Skeletal muscle tissue (tissue), 4 donors: Measurements from ENCODE around the gene REV1. TPM values are rescaled to one million over a fixed set of nuclear protein-coding genes. Genes with fewer than 3 reads are reported as not detected.

ENCODE experiments used
- H3K27ac ChIP-seq: one replicate; pipeline ENCODE4 v1.7.0; 2013; ENCODE audit warnings: mild to moderate bottlenecking, low read depth, low read length, inconsistent platforms
- H3K27me3 ChIP-seq, 3 donors: one replicate each; pipeline ENCODE4 v1.7.0; 2013; ENCODE audit warnings: low read length in 3 of 3; ENCODE audit not compliant: control insufficient read depth in 3 of 3, insufficient read depth in 3 of 3
- H3K36me3 ChIP-seq, 3 donors: one replicate each; pipeline ENCODE4 v1.7.0; 2013; ENCODE audit warnings: low read length in 3 of 3; ENCODE audit not compliant: control insufficient read depth in 3 of 3, insufficient read depth in 3 of 3
- H3K4me1 ChIP-seq, 3 donors: one replicate each; pipeline ENCODE4 v1.7.0; 2013; ENCODE audit warnings: low read length in 3 of 3, mild to moderate bottlenecking in 3 of 3; ENCODE audit not compliant: control insufficient read depth in 3 of 3, insufficient read depth in 3 of 3
- H3K4me3 ChIP-seq, 3 donors: one replicate each; pipeline ENCODE4 v1.7.0; 2013; ENCODE audit warnings: low read length in 3 of 3
- H3K9ac ChIP-seq, 3 donors: one replicate each; pipeline ENCODE4 v1.7.0; 2013; ENCODE audit warnings: low read length in 3 of 3, mild to moderate bottlenecking in 3 of 3, moderate library complexity in 2 of 3, low read depth in 1 of 3
- H3K9me3 ChIP-seq, 3 donors: one replicate each; pipeline ENCODE4 v1.7.0; 2013; ENCODE audit warnings: low read length in 3 of 3; ENCODE audit not compliant: control insufficient read depth in 3 of 3
- total RNA-seq: library from RNA; depleted of rRNA; stranded (reverse); fragments of >200 nt; gene quantifications from one replicate; pipeline ENCODE4 v1.2.3, GENCODE V29; 2014
- donor health status: Osteomylitis.

REV1 gene
- total RNA-seq, 1 donor from 2014 or later = 59.0 TPM

DNA sequence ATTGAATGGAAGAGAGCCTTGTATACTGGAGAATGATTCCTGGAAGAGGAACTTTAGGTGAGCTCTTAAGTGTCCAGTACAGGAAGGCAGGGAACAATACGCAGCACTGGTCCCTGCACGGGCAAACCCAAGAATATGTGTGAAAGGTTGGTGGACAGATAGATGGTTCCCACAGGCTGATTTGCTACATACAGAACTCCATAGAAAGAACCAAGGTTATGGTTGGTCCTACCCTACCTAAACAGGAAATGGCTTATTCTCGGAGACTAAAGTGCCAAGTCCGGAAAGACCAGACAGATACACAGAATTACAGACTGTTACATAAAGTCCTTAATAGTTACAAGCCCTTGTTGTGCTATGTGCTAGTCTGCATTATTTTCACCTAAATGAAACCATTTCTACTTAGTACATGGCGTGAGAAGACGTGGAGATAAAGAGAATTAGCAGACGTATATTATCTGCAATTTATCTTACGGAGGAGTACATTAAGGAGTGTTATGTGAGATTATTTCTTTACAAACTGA is 1.2 kb downstream of the REV1 start:
- Histone ChIP-seq H3K36me3 (no peaks in the 10 kb centered on the region), H3K4me3 (peak overlapping the region; percentile 85 to 94 (median 88)), H3K27me3 (no peaks in the 10 kb centered on the region), H3K9me3 (no peaks in the 10 kb centered on the region), H3K27ac (peak overlapping the region; percentile 87), H3K4me1 (peaks cover 23 to 35% (median 25%) of the 10 kb centered on the region in 3 donors), H3K9ac (peak overlapping the region; percentile 82 to 93 (median 90))

DNA sequence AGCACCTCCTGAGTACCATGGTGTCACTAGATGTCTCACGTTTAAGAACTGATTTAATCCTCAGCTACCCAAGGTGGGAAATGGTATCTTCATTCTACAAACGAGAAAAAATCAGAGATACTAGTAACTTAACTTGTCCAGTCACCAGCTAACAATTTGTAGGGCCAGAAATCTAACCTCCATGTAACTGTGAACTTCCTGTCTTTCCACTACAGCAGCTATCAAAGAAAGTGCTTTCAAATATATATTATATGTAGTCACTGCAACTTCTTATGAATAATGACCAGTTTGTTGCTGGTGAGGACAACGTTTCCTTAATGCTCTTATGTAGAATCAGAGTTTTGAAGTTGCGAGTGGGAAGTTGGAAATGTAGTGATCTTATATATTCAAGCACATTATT is 1.9 kb downstream of the REV1 start:
- Histone ChIP-seq H3K4me3 (no peak overlapping the region), H3K36me3 (no peaks in the 10 kb centered on the region), H3K4me1 (peaks cover 23 to 38% (median 25%) of the 10 kb centered on the region in 3 donors), H3K9ac (no peak overlapping the region), H3K27ac (no peak overlapping the region), H3K9me3 (no peaks in the 10 kb centered on the region), H3K27me3 (no peaks in the 10 kb centered on the region)

DNA sequence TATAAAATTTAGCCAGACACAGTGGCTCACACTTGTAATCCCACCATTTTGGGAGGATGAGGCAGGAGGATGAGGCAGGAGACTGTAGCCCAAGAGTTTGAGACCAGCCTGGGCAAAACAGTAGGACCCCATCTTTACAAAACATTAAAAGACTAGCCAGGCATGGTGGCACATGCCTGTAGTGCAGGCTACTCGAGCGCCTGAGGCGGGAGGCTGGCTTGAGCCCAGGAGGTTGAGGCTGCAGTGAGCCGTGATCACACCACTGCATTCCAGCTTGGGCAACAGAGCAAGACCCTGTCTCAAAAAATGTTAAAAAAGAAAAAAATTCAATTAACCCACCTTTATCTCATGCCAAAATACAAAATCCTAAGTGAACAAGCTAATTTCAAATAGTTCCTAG is 4.0 kb downstream of the REV1 start:
- no peaks in the 10 kb centered on the region for H3K36me3 ChIP-seq
- no peaks in the 10 kb centered on the region for H3K9me3 ChIP-seq
- H3K27ac ChIP-seq = no peak overlapping the region
- H3K9ac ChIP-seq = no peak overlapping the region
- H3K4me3 ChIP-seq = no peak overlapping the region
- H3K4me1 ChIP-seq = peaks cover 27 to 43% (median 35%) of the 10 kb centered on the region in 3 donors
- no peaks in the 10 kb centered on the region for H3K27me3 ChIP-seq

DNA sequence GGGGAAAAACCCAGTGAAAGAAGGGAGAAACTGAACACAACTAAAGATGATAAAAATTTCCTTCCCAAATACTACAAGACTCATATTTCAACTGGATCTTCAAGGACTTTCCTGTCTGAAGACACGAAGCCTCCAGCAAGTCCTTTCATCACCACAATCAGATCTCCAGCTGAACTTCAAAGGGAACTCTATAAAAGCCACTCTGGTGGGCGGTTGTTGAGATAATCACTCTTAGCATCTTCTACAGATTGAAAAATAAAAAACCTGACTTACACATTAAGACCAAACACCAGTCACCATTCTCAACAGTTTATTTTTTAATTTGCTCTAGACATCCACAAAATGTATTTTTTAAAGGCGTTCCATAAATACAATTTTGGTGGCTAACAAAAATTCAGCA is 4.4 kb downstream of the REV1 start:
- peaks cover 23 to 39% (median 39%) of the 10 kb centered on the region in 3 donors for H3K4me1 ChIP-seq
- H3K9ac ChIP-seq = no peak overlapping the region
- H3K36me3 ChIP-seq = no peaks in the 10 kb centered on the region
- no peaks in the 10 kb centered on the region for H3K9me3 ChIP-seq
- H3K27ac ChIP-seq = no peak overlapping the region
- no peaks in the 10 kb centered on the region for H3K27me3 ChIP-seq
- H3K4me3 ChIP-seq = no peak overlapping the region

DNA sequence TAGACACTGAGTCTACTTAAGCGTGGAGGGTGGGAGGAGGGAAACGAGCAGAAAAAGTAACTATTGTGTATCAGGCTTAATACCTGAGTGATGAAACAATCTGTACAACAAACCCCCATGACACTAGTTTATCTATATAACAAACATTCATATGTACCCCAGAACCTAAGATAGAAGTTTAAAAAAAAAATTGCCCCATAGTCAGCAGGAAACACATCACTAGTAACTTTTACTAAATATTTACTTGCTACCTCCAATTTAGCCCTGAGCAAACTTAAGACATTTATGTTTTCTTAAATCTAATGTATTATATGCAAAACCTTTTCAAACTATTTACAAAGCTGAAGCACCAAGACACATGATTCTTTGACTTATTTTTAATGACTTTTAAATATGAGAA is 5.6 kb downstream of the REV1 start:
- Histone ChIP-seq H3K27ac (no peak overlapping the region), H3K9ac (no peak overlapping the region), H3K36me3 (no peaks in the 10 kb centered on the region), H3K4me3 (no peak overlapping the region), H3K9me3 (no peaks in the 10 kb centered on the region), H3K4me1 (peaks cover 31 to 44% (median 42%) of the 10 kb centered on the region in 3 donors), H3K27me3 (no peaks in the 10 kb centered on the region)

GRCh38 chr2:99481941-99482340 is 7.9 kb downstream of the REV1 start:
- Histone ChIP-seq H3K9me3 (no peaks in the 10 kb centered on the region), H3K4me1 (peaks cover 23 to 42% (median 35%) of the 10 kb centered on the region in 3 donors), H3K9ac (no peak overlapping the region), H3K27ac (no peak overlapping the region), H3K27me3 (no peaks in the 10 kb centered on the region), H3K4me3 (no peak overlapping the region), H3K36me3 (no peaks in the 10 kb centered on the region)

DNA sequence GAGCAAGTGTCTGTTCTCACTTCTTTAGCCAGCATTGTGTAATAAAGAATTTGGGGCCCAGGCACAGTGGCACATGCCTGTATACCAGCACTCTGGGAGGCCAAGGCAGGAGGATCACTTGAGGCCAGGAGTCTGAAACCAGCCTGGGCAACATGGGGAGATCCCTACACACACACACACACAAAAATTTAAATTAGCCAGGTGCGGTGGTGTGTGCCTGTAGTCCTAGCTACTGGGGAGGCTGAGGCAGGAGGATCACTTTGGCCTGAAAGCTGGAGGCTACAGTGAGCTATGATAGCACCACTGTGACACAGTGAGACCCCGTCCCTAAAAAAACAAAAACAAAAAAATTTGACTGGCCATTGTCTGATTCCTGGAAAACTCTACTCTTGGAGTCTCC is 8.3 kb downstream of the REV1 start:
- Histone ChIP-seq H3K27me3 (no peaks in the 10 kb centered on the region), H3K4me1 (peaks cover 18 to 42% (median 31%) of the 10 kb centered on the region in 3 donors), H3K27ac (no peak overlapping the region), H3K4me3 (no peak overlapping the region), H3K9ac (no peak overlapping the region), H3K36me3 (no peaks in the 10 kb centered on the region), H3K9me3 (no peaks in the 10 kb centered on the region)

DNA sequence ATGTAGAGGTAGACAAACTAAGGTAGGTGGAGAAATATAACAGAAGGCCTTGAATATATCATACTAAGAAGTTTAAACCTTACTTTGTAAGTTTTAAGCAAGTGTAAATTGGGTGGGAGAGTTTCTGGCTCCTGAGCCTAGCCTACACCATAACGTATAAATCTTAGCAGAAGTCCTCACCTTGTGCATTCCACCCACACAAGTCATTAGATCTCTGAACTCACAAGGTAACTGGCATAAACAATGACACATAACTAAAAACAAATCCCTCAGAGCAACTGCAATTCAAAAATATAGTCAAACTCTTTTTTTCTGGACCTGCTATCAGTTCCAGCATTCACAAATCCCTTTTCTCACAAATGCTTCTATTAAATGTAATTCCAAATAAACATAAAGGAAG is 9.4 kb downstream of the REV1 start:
- H3K36me3 ChIP-seq = no peaks in the 10 kb centered on the region
- H3K9ac ChIP-seq = no peak overlapping the region
- H3K4me3 ChIP-seq = no peak overlapping the region
- no peaks in the 10 kb centered on the region for H3K9me3 ChIP-seq
- H3K27ac ChIP-seq = no peak overlapping the region
- no peaks in the 10 kb centered on the region for H3K27me3 ChIP-seq
- H3K4me1 ChIP-seq = peaks cover 17 to 38% (median 30%) of the 10 kb centered on the region in 3 donors

- Histone ChIP-seq H3K9me3 (no peaks in the 10 kb centered on the region), H3K27ac (no peak overlapping the region), H3K36me3 (no peaks in the 10 kb centered on the region), H3K9ac (no peak overlapping the region), H3K4me3 (no peak overlapping the region), H3K4me1 (peaks cover 13 to 33% (median 19%) of the 10 kb centered on the region in 3 donors), H3K27me3 (no peaks in the 10 kb centered on the region)
Observed at GRCh38 chr2:99478632-99479031, 11.2 kb downstream of the REV1 start.

GRCh38 chr2:99477054-99477453 is 12.8 kb downstream of the REV1 start:
- Histone ChIP-seq H3K27ac (no peak overlapping the region), H3K4me3 (no peak overlapping the region), H3K27me3 (no peaks in the 10 kb centered on the region), H3K9me3 (no peaks in the 10 kb centered on the region), H3K36me3 (no peaks in the 10 kb centered on the region), H3K4me1 (peaks cover 13 to 27% (median 17%) of the 10 kb centered on the region in 3 donors), H3K9ac (no peak overlapping the region)
